Esophagus muscularis mucosa (tissue), 4 donors: ENCODE data around the gene MYADM. TPM values are rescaled to one million over a fixed set of nuclear protein-coding genes. Genes with fewer than 3 reads are reported as not detected.

Experiments
- DNase-seq: peaks from one replicate; pipeline ENCODE4 v3.0.0-alpha.2; 2017; ENCODE audit errors: extremely low spot score
- H3K27ac ChIP-seq, 4 donors: fragments of 200-600 bp; sonication (generic); replicated peaks in 1 of 4; 1 replicate in 3 of 4; 2 replicates in 1 of 4; pipeline ENCODE4 v1.5.1; 2016 to 2019; ENCODE audit warnings: mild to moderate bottlenecking in 1 of 4
- H3K27me3 ChIP-seq, 4 donors: fragments of 200-600 bp; sonication (generic); one replicate each; pipeline versions ENCODE4 v1.5.1 to v1.6.0; 2016 to 2019
- H3K36me3 ChIP-seq, 4 donors: fragments of 200-600 bp; sonication (generic); one replicate each; pipeline ENCODE4 v1.5.1; 2016 to 2019
- H3K4me1 ChIP-seq, 4 donors: fragments of 200-600 bp; sonication (generic); one replicate each; pipeline ENCODE4 v1.5.1; 2016 to 2019
- H3K4me3 ChIP-seq, 4 donors: fragments of 200-600 bp; sonication (generic); 1 replicate in 2 of 4; 2 replicates in 2 of 4; pipeline ENCODE4 v1.5.1; 2016 to 2019; ENCODE audit warnings: mild to moderate bottlenecking in 4 of 4, moderate library complexity in 1 of 4
- H3K9me3 ChIP-seq, 4 donors: fragments of 200-600 bp; sonication (generic); 1 replicate in 3 of 4; 2 replicates in 1 of 4; pipeline ENCODE4 v1.5.1; 2016 to 2019
- CTCF ChIP-seq, 3 experiments: fragments of 200-600 bp in 2 of 3; fragments of 450-650 bp in 1 of 3; sonication (generic) in 2 of 3; IDR thresholded peaks; one replicate each; pipeline ENCODE4 v1.5.1; 2017 to 2019; ENCODE audit warnings: antibody characterized with exemption in 3 of 3, mild to moderate bottlenecking in 2 of 3, moderate library complexity in 1 of 3
- EP300 ChIP-seq: sonication (generic); formaldehyde crosslinking; IDR thresholded peaks from one replicate; pipeline ENCODE4 v1.6.1; 2017; ENCODE audit warnings: antibody characterized with exemption
- POLR2A ChIP-seq: fragments of 450-650 bp; IDR thresholded peaks from one replicate; pipeline ENCODE4 v1.6.1; 2017; ENCODE audit warnings: antibody characterized with exemption, moderate library complexity, mild to moderate bottlenecking, low read depth
- POLR2AphosphoS5 ChIP-seq, 2 donors: sonication (generic); formaldehyde crosslinking; IDR thresholded peaks; one replicate each; pipeline ENCODE4 v1.6.1; 2017; ENCODE audit warnings: antibody characterized with exemption in 2 of 2
- WGBS: methylation state at CpG from one replicate; pipeline ENCODE4 v1.1.5; 2018; 5-methylcytosine and 5-hydroxymethylcytosine counted together
- intact Hi-C: fragments of 100-400 bp; cut with DNase I; formaldehyde crosslinking; loops from one replicate; pipeline ENCODE4 v1.15.1; 2023
- total RNA-seq, 4 donors: library from RNA; depleted of rRNA; stranded (reverse); fragments of >200 nt; gene quantifications; one replicate each; pipeline versions ENCODE4 v1.1.0 to v1.2.1, GENCODE V29; 2016

MYADM gene
- total RNA-seq, 4 donors from 2014 or later = 130 to 353 (median 204) TPM

- H3K4me1 ChIP-seq = peaks cover 0 to 1% (median under 1%) of the 10 kb centered on the region in 4 donors
- peaks cover 0 to 74% (median 20%) of the 10 kb centered on the region in 4 donors for H3K27me3 ChIP-seq
- no peaks in the 10 kb centered on the region for H3K9me3 ChIP-seq
- WGBS = 64% methylated on average over 8 of the region's 8 CpGs
- no peak for TF ChIP-seq CTCF (IDR thresholded peaks at IDR 0.05)
- TF ChIP-seq POLR2A = no peak
- TF ChIP-seq POLR2AphosphoS5 (IDR thresholded peaks at IDR 0.05) = no peak
- no peak for TF ChIP-seq EP300
- H3K27ac ChIP-seq = no peak overlapping the region
- intact Hi-C loops = no loop called here
- no peak for DNase-seq
- H3K4me3 ChIP-seq = no peak overlapping the region
- H3K36me3 ChIP-seq = no peaks in the 10 kb centered on the region
Measured at GRCh38 chr19:53915000-53915399, 47.3 kb downstream of the MYADM start.

DNA sequence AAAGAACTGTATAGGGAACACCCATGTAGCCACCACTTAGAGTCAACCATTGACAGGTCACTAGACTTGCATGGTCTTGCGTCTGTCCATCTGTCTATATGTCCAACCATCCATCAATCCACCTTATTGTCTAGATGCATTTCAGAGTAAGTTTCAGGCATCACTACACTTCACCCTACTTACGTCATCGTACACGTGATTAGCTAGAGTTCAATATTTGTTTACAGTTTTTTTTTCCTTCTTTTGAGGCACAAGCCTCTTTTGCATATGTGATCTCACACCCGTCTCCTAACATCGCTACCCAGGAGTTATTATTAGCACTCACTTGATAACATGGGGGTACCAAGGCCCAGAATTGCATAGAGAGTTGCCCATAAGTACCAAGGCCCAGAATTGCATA lies 48.3 kb downstream of the MYADM start:
- Histone ChIP-seq H3K27me3 (peaks cover 0 to 64% (median 12%) of the 10 kb centered on the region in 4 donors), H3K27ac (no peak overlapping the region), H3K9me3 (no peaks in the 10 kb centered on the region), H3K4me3 (no peak overlapping the region), H3K36me3 (no peaks in the 10 kb centered on the region), H3K4me1 (no peaks in the 10 kb centered on the region)
- intact Hi-C loops = no loop called here
- WGBS = 71% methylated on average over 6 of the region's 6 CpGs
- TF ChIP-seq POLR2A (no peak), EP300 (no peak), CTCF (IDR thresholded peaks at IDR 0.05) (no peak), POLR2AphosphoS5 (IDR thresholded peaks at IDR 0.05) (no peak)
- DNase-seq = no peak

DNA sequence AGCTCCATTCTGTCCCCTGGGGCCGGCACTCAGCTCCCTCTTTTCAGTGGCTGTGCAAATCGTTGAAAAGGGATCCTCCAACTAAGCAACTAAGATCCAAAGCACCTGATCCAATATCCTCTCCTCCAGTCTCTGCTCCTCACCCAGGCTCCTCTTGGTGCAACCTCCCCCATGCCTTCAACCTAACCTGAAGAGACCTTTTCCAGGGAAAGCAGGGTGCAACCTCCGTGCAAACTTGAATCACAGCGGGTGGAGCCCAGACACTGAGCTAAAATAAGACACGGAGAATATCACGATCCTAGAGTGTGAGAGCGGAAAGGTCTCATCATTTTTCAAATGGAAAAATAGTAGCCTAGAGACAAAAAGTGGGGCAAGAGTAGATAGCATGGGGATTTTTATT lies 49.7 kb downstream of the MYADM start:
- no peaks in the 10 kb centered on the region for H3K4me1 ChIP-seq
- intact Hi-C loops = no loop called here
- 89% methylated on average over 7 of the region's 7 CpGs for WGBS
- no peaks in the 10 kb centered on the region for H3K36me3 ChIP-seq
- H3K9me3 ChIP-seq = no peaks in the 10 kb centered on the region
- H3K27ac ChIP-seq = no peak overlapping the region
- H3K4me3 ChIP-seq = no peak overlapping the region
- TF ChIP-seq EP300 = no peak
- no peak for TF ChIP-seq POLR2AphosphoS5 (IDR thresholded peaks at IDR 0.05)
- TF ChIP-seq CTCF (IDR thresholded peaks at IDR 0.05) = no peak
- no peak for TF ChIP-seq POLR2A
- peaks cover 0 to 53% (median 5%) of the 10 kb centered on the region in 4 donors for H3K27me3 ChIP-seq
- no peak for DNase-seq

Other genes starting within 250 kb of the MYADM start
- gene DPRX, start 235.9 kb upstream of the MYADM start, total RNA-seq = not detected
- 1 to 10 TPM in 1 of 4 donors, under 1 TPM in 3; under 0.01 to 1.8 (median 0.30) TPM for gene NLRP12, start 43.6 kb upstream of the MYADM start, total RNA-seq
- gene PRKCG, start 14.3 kb downstream of the MYADM start, total RNA-seq = not detected
- 1 to 10 TPM in 1 of 4 donors, under 1 TPM in 1, not detected in 2; under 0.01 to 1.2 TPM for gene CACNG7, start 41.4 kb downstream of the MYADM start, total RNA-seq
- under 1 TPM in 1 of 4 donors, not detected in 3; 0.06 TPM for gene CACNG8, start 95.1 kb downstream of the MYADM start, total RNA-seq
- not detected for gene CACNG6, start 123.8 kb downstream of the MYADM start, total RNA-seq
- under 1 TPM in 1 of 4 donors, not detected in 3; 0.33 TPM for gene VSTM1, start 196.0 kb downstream of the MYADM start, total RNA-seq
- not detected for gene TARM1, start 213.5 kb downstream of the MYADM start, total RNA-seq
- gene OSCAR, start 232.9 kb downstream of the MYADM start, total RNA-seq = 1 to 10 TPM in 3 of 4 donors, under 1 TPM in 1; 0.29 to 5.0 (median 1.6) TPM
- gene NDUFA3, start 235.0 kb downstream of the MYADM start, total RNA-seq = 10 to 100 TPM in 3 of 4 donors, 1 to 10 TPM in 1; 9.1 to 50.9 (median 26.4) TPM
- 10 to 100 TPM; 10.8 to 26.6 (median 19.8) TPM for gene TFPT, start 247.8 kb downstream of the MYADM start, total RNA-seq
- gene PRPF31, start 247.9 kb downstream of the MYADM start, total RNA-seq = 10 to 100 TPM; 44.9 to 64.3 (median 56.0) TPM